Adrenal gland (tissue), 12 donors: ENCODE data around the gene E2F4. TPM values are rescaled to one million over a fixed set of nuclear protein-coding genes. Genes with fewer than 3 reads are reported as not detected.

ENCODE experiments used
- DNase-seq, 7 donors: peaks; one replicate each; pipeline ENCODE4 v3.0.0-alpha.2; 2019 to 2020
- H3K27ac ChIP-seq, 5 donors: fragments of 200-600 bp; sonication (generic) in 4 of 5; 1 replicate in 3 of 5; 2 replicates in 2 of 5; pipeline versions ENCODE4 v1.5.1 to v1.8.0; 2016 to 2020; ENCODE audit warnings: mild to moderate bottlenecking in 1 of 5
- H3K27me3 ChIP-seq: fragments of 200-600 bp; 2 replicates; pipeline ENCODE4 v1.8.0; 2021
- H3K36me3 ChIP-seq, 2 donors: fragments of 200-600 bp; replicated peaks in 1 of 2; 1 replicate in 1 of 2; 2 replicates in 1 of 2; pipeline versions ENCODE4 v1.5.1 to v1.8.0; 2018 to 2022
- H3K4me1 ChIP-seq, 2 donors: fragments of 200-600 bp; replicated peaks in 1 of 2; 1 replicate in 1 of 2; 2 replicates in 1 of 2; pipeline versions ENCODE4 v1.5.1 to v1.8.0; 2018 to 2021
- H3K4me3 ChIP-seq, 4 donors: fragments of 200-600 bp; sonication (generic) in 3 of 4; one replicate each; pipeline ENCODE4 v1.5.1; 2016 to 2018
- H3K9me3 ChIP-seq, 3 donors: fragments of 200-600 bp; sonication (generic) in 1 of 3; replicated peaks in 1 of 3; 1 replicate in 2 of 3; 2 replicates in 1 of 3; pipeline versions ENCODE4 v1.5.1 to v1.8.0; 2016 to 2021
- POLR2A ChIP-seq, 2 donors: fragments of 450-650 bp; IDR thresholded peaks; one replicate each; pipeline ENCODE4 v1.6.1; 2017; ENCODE audit warnings: antibody characterized with exemption in 2 of 2, mild to moderate bottlenecking in 2 of 2, moderate library complexity in 1 of 2
- WGBS, 4 donors: extraction: QIAGEN DNeasy Blood & Tissue Kit in 2 of 4; methylation state at CpG; one replicate each; pipeline versions ENCODE4 v1.1.5 to v1.1.7; 2013 to 2017; 5-methylcytosine and 5-hydroxymethylcytosine counted together
- intact Hi-C, 2 donors: fragments of 100-400 bp; cut with DNase I; formaldehyde crosslinking; loops; one replicate each; pipeline versions ENCODE4 v1.14.1 to v1.15.0; 2022 to 2023
- polyA plus RNA-seq, 3 donors: library from polyadenylated mRNA; stranded (reverse); fragments of 200-250 nt in 2 of 3; fragments of 350-450 nt in 1 of 3; fragmentation: Illumina TruSeq in 1 of 3; extraction: RNeasy Lipid Tissue Mini Kit (QIAGEN cat#74804) in 1 of 3; gene quantifications; one replicate each; pipeline ENCODE4 v1.2.3, GENCODE V29; 2013 to 2014
- total RNA-seq, 9 donors: library from RNA; depleted of rRNA in 4 of 9; stranded (reverse); fragments of >200 nt in 4 of 9; fragments of 120-200 nt in 1 of 9; fragmentation: NEBNext Ultra II Directional in 1 of 9; extraction: Animal tissue kit (Norgen Biotek cat#: 25700) in 1 of 9; gene quantifications; one replicate each; pipeline versions ENCODE4 v1.1.0 to v1.2.4, GENCODE V29; 2013 to 2023
- TF ChIP-seq, protein P1 (sequence below), 6 experiments: fragments of 450-650 bp in 4 of 6; fragments of 200-600 bp in 2 of 6; sonication (generic) in 1 of 6; IDR thresholded peaks; 1 replicate in 5 of 6; 2 replicates in 1 of 6; pipeline versions ENCODE4 v1.5.1 to v1.8.0; 2016 to 2021; ENCODE audit warnings: antibody characterized with exemption in 6 of 6, mild to moderate bottlenecking in 2 of 6, moderate library complexity in 1 of 6
- donor health status: healthy with polysubstance abuse.
- donor health status: Bipolar disorder and iron deficiency.
- donor health status: DM: yes; HTN: yes; CAD: no.
- donor health status: DM: no; HTN: no; CAD: no.
- donor health status: DM: no; HTN: no; CAD: no.
- donor health status: DM: yes; HTN: yes; CAD: no.

E2F4 gene
- total and polyA plus RNA-seq, 12 donors = 44.4 to 122 (median 69.1) TPM

DNA sequence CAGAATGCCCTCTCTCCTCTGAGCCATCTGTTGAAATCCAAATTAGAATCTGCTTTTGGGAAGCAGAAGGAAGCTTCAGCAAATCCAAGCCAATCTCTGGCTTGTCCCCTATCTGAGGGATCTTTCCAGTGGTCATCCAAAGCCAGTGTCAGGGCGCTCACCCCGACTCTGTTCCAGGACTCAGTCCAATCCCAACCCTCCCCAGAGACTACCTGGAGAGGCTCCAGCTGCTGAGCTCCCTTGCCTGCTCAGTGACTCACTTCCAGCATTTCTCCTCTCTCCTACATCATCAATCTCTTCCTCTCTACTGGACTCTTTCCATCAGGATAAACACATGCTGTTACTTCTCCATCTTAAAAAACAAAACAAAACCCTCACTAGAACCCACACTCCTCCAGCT is 10.6 kb upstream of the E2F4 start:
- WGBS, 4 donors = 0 to 32% (median 20%) methylated on average over 2 of the region's 2 CpGs
- peak overlapping the region; percentile 39 to 99 (median 45) for H3K27ac ChIP-seq
- no peaks in the 10 kb centered on the region for H3K9me3 ChIP-seq
- TF ChIP-seq, protein P1, sequence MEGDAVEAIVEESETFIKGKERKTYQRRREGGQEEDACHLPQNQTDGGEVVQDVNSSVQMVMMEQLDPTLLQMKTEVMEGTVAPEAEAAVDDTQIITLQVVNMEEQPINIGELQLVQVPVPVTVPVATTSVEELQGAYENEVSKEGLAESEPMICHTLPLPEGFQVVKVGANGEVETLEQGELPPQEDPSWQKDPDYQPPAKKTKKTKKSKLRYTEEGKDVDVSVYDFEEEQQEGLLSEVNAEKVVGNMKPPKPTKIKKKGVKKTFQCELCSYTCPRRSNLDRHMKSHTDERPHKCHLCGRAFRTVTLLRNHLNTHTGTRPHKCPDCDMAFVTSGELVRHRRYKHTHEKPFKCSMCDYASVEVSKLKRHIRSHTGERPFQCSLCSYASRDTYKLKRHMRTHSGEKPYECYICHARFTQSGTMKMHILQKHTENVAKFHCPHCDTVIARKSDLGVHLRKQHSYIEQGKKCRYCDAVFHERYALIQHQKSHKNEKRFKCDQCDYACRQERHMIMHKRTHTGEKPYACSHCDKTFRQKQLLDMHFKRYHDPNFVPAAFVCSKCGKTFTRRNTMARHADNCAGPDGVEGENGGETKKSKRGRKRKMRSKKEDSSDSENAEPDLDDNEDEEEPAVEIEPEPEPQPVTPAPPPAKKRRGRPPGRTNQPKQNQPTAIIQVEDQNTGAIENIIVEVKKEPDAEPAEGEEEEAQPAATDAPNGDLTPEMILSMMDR (IDR thresholded peaks at IDR 0.05) = no peak
- no peak for TF ChIP-seq POLR2A (IDR thresholded peaks at IDR 0.05)
- H3K4me1 ChIP-seq = peaks cover 40 to 56% of the 10 kb centered on the region in 2 donors
- H3K27me3 ChIP-seq = no peaks in the 10 kb centered on the region
- intact Hi-C loops = no loop called here
- no peak overlapping the region for H3K4me3 ChIP-seq
- DNase-seq = peak; percentile 86 to 95 (median 93)
- H3K36me3 ChIP-seq = no peaks in the 10 kb centered on the region

DNA sequence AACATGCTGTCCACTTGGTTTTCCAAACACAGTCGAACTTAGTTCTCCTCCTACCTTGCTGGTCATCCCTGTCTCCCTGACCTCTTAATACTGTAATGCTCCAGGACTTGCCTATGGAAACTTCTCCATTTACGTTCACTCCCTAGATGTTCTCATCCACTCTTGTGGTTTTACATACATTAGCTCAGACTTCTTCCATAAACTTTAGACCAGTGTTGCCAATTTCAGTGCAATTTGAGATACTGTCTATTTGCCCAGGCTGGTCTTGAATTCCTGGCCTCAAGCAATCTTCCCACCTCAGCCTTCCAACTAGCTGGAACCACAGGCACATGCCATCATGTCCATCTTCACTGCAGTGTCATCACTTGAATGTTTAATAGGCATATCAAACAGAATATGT is 9.7 kb upstream of the E2F4 start:
- WGBS, 4 donors = 78 to 90% (median 86%) methylated on average over 2 of the region's 2 CpGs
- Histone ChIP-seq H3K4me1 (peaks cover 40 to 56% of the 10 kb centered on the region in 2 donors), H3K36me3 (no peaks in the 10 kb centered on the region), H3K9me3 (no peaks in the 10 kb centered on the region), H3K27me3 (no peaks in the 10 kb centered on the region), H3K4me3 (no peak overlapping the region), H3K27ac (peak overlapping the region in 3 of 5 donors; percentile 45 to 99 (median 99))
- TF ChIP-seq, protein P1 (IDR thresholded peaks at IDR 0.05) = no peak
- no peak for TF ChIP-seq POLR2A (IDR thresholded peaks at IDR 0.05)
- no peak for DNase-seq
- intact Hi-C loops = no loop called here

DNA sequence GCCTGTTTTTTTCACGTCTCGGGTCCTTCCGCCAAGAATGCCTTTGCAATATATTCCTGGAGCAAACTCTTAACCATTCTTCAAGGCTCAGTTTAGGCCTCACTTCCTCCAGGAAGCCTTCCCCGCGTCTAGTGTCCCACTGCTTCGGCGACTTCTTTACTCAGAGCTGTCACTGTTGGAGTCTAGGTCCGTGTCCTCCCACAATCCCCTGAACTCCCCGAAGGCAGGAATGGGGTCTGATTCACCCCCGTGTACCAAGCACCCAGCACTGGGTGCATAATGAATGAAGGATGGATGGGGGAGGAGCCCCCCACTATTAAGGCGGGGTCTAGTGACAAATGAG is 8.7 kb upstream of the E2F4 start:
- TF ChIP-seq, protein P1 (IDR thresholded peaks at IDR 0.05) = no peak
- no peak for TF ChIP-seq POLR2A (IDR thresholded peaks at IDR 0.05)
- Histone ChIP-seq H3K36me3 (no peaks in the 10 kb centered on the region), H3K27me3 (no peaks in the 10 kb centered on the region), H3K9me3 (no peaks in the 10 kb centered on the region), H3K4me1 (peaks cover 35 to 47% of the 10 kb centered on the region in 2 donors), H3K27ac (peak overlapping the region; percentile 65 to 99 (median 99)), H3K4me3 (peak overlapping the region in 2 of 4 donors; percentile 74 to 82)
- intact Hi-C loops = no loop called here
- WGBS, 4 donors = 7 to 11% (median 8%) methylated on average over 11 of the region's 11 CpGs
- DNase-seq = no peak

DNA sequence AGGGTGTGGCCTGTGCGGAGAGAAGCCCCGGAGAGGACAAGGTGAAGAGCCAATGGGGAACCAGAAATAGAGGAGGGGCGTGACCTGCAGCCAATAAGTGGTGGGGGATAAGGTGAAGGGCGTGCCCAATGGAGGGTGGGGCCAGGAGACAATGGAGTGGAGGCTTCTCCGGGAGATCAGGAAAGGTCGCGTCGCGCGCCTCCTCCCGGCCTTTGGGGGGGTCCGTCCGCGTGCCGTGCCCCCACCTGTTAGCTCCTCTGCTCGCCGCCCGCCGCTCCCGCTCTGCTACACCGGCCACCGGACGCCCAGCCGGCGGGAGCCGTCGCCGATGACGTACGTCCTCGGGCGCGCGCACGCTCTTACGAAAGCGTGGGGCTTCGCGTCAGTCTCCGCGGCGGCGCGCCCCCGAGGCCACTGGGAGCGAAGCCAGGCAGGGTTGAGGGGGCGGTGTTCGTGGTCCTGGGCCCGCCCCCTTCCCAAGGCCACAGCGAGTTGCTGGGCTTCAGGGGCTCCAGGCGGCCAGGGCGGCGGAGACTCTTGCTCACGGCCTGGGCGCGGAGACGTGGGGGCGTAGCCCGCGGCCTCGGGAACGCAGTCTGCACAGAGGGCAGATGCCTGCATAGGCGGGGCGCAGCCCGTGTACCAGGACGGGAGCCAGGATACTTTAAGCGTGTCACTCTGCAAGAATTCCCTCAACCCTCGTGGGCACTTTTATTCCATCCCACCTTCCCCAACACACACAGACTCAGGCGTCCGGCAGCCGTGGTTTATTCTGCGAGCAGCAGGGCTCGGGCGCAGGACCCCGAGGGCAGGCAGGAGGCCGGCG is 8.1 kb upstream of the E2F4 start, which contains the start of gene MATCAP1:
TSS of gene MATCAP1 (minus strand) at position 337 of the 826 bp plus-strand sequence. CDS start 3,353 bp downstream, outside the sequence.
- Histone ChIP-seq H3K36me3 (no peaks in the 10 kb centered on the region), H3K27me3 (no peaks in the 10 kb centered on the region), H3K4me1 (peaks cover 29 to 44% of the 10 kb centered on the region in 2 donors), H3K9me3 (no peaks in the 10 kb centered on the region), H3K27ac (peak within 1 kb of the TSS; percentile 65 to 99 (median 99)), H3K4me3 (peak within 1 kb of the TSS in 2 of 4 donors; percentile 74 to 82)
- peak; percentile 95 to 98 (median 97) for DNase-seq
- 0 to 1% (median 1%) methylated on average over 15 to 77 of the region's 77 CpGs for WGBS, 4 donors
- intact Hi-C loops = no loop called here
- TF ChIP-seq, protein P1 (IDR thresholded peaks at IDR 0.05) = no peak
- peak in 1 of 2 donors; percentile 75 for TF ChIP-seq POLR2A (IDR thresholded peaks at IDR 0.05)
